Hypothalamus (tissue), 51 donors: ENCODE results near the gene ALS2.
"Not testable (repeated sequence)": the region's sequence is repeated elsewhere in the genome, so short reads cannot be mapped to it uniquely, and the experiment has no call there.

Experiments
- DNase-seq, 51 donors: peaks; one replicate each; lab custom pipeline; 2025; lab: John Stamatoyannopoulos, UW

The ALS2 gene

GRCh38 chr2:201795607-201796477, 15.1 kb upstream of the ALS2 start:
- peak in 12 of 51 donors; percentile 1 to 11 (median 4) for DNase-seq

- DNase-seq = no peak
These were observed 13.6 kb upstream of the ALS2 start for GRCh38 chr2:201794294-201794693.

DNA sequence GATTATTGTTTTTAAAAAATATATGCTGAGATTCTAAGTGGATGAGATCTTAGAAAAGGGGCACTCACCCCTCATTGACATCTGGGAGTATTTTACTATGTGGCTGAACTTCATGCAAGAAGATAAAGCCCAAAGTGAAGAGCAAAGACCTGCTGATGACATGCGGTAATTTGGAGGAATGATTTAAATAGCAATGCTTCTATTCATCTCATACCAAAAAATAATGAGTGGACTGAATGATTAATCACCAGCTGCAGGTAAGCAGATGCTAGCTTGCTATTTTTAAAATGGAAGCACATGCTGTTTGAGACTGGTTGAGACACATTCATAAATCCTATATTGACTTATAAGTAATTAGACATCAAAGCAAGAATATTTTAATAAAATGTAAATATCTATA, 12.9 kb upstream of the ALS2 start:
- no peak for DNase-seq

DNA sequence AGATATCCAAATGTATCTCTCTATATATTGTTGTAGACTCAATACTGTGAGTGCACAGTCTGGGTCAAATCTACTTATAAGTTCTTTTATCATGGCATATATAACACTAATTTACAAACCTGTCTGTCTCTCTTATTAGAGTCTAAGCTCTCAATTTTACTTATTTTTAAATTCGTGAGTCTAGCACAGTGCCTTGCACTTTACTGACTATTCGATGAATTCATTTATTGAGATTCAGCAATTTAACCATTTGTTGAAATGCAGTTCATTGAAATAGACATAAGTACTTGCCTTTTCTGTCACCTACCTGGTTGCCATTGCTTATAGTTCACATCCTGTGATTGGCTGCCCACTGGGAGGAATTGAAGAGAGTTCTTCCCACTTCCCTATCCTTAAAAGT, 10.3 kb upstream of the ALS2 start:
- no peak for DNase-seq

- no peak for DNase-seq
These were observed 9.6 kb upstream of the ALS2 start for GRCh38 chr2:201790291-201790690.

- DNase-seq = no peak
These were observed 8.7 kb upstream of the ALS2 start for GRCh38 chr2:201789395-201789794.

DNA sequence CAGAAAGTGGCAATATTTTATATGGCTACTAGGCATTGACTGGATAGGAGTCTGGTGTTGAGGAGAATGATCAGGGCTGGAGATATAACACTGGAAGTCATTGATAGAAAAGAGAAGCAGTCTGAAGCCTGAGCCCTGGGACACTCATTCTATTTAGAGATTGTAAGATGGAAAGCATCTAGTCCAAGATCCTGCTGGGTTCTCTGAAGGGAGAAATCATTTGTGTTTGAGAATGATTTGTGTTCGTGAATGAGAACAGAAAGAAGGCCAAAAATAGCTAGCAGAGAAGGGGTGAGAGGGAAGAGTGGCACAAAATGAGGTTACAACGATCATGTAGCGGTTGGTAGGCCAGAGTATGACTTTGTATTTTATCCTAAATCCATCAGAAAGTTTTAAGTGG, 7.6 kb upstream of the ALS2 start:
- DNase-seq = no peak

GRCh38 chr2:201786471-201786870, 5.7 kb upstream of the ALS2 start:
- no peak for DNase-seq

- DNase-seq = no peak
These were observed 4.4 kb upstream of the ALS2 start for GRCh38 chr2:201785135-201785534.

- no peak for DNase-seq
These were observed 3.8 kb upstream of the ALS2 start for GRCh38 chr2:201784563-201784962.

GRCh38 chr2:201781557-201782051, 871 bp upstream of the ALS2 start:
- peak in 20 of 51 donors; percentile 8 to 83 (median 22) for DNase-seq

GRCh38 chr2:201779901-201780673, 646 bp downstream of the ALS2 start:
- peak in 11 of 51 donors; percentile 2 to 61 (median 34) for DNase-seq

- no peak for DNase-seq
These were observed 2.9 kb downstream of the ALS2 start for GRCh38 chr2:201777869-201778268.

DNA sequence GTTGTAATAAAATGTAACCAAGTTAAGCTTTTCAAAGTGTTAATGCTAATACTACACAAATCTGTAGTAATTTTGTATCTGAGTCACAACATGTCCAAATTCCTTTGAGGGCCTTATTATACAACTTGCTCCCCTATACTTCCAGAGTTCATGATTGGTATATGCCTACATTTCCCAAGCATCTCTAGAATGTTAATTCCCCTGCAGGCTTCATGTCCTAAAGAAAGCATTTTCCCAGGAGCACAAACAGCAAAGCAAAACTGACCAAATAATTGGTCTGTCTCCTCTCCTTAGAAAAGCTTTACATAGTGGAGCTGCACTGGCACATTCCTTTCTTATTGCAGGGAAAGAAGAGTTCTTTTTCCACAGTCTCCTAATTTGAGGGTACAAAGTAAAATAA, 3.7 kb downstream of the ALS2 start:
- DNase-seq = no peak

DNA sequence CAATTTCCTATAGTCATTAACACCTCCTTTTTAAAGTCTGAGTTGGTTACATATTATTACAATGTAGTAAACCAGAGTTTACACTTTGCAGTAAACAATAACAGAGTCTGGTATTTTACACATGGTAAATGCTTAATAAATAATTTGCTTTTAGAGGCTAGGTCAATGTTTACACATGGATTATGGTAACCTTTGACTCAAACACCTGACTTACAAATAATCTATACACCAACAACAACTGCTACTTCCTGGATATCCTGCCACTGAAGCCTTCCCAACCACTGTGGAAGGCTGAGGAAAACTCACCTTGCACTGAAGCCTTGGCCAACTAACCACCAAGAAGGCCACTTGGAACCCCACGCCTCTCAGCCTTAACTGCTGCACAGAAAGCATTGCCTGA, 5.4 kb downstream of the ALS2 start:
- no peak for DNase-seq

DNA sequence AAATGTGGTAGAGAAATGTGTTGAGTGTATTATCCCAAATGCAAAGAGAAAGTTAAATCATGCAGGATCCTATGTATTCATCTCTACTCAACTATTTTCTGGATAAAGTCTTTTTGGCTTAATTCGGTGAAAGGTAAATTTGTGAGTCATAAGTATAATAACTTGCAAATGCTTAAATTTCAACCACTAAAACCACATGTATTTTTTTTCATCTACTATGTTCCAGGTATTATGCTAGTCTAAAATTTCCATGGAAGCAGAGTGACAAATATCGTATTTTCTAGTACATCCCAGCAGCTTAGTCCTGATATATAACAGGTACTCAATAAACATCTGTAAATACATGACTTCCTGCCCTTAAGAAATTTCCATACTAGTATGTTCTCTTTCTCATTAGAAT, 6.2 kb downstream of the ALS2 start:
- no peak for DNase-seq

GRCh38 chr2:201773990-201774389, 6.7 kb downstream of the ALS2 start:
- no peak for DNase-seq

- DNase-seq = no peak
These were observed 10.9 kb downstream of the ALS2 start for GRCh38 chr2:201769666-201770373.

DNA sequence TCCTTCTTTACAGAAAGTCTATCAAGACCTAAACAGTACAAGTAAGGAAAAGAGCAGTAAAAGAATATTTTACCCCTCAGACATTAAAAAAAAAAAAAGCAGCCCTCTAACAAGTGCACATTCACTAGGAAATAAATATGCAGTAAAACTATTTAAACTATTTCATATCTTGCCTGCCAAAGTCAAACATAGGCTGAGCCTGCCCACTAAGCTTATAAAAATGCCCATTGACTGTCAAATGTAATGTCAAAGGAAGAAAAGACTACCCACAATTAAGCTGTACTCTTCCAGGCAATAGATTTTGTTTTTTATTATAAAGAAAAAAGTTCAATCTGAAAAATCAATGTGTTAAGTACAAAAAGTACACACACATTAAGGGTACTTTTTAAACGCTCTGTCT, 11.8 kb downstream of the ALS2 start:
- no peak for DNase-seq

DNA sequence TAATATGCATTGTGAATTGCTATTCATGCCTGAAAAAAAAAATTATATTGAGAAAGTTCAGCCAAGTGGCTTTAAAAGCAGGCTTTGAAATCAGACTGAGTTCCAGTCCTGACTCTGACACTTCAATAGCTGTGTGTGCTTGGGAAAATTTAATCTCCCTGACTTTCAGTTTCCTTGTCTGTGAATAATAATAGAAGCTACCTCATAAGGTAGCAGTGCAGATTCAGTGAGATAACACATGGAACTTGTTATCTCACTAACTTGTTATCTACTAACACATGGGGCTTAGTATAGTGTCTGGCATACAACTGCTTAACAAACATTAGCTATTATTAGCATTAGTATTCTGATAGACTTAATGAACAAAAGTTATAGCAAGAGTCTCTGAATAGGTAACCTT, 14.9 kb downstream of the ALS2 start:
- DNase-seq = no peak

DNA sequence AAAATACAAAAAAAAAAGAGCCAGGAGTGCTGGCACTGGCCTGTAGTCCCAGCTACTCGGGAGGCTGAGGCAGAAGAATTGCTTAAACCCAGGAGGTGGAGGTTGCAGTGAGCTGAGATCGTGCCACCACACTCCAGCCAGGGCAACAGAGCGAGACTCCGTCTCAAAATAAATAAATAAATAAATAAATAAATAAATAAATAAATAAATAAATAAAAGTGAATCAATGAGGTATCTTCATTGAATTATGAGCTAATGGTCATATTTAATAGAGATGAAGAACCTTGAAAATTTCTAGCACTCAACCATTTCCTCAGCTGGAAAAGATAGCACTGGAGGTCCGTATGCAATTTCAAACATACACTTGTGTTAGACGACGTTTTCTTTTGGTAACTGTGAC, 16.3 kb downstream of the ALS2 start:
- not testable (repeated sequence) for DNase-seq
